GM19099 (cell line): Measurements from ENCODE around the gene RP2.

Experiments used
- POLR2A ChIP-seq: IDR thresholded peaks from 3 replicates; pipeline ENCODE4 v1.6.1; 2011; ENCODE audit warnings: low read depth; ENCODE audit not compliant: insufficient read length; ENCODE audit errors: extremely low read depth

Gene RP2

GRCh38 chrX:46836701-46837557 is at the start of gene RP2:
Gene RP2, plus strand, starts transcription at chrX:46837043. Its CDS starts 58 bp downstream, at chrX:46837101.
- peak; percentile 50 for TF ChIP-seq POLR2A

DNA sequence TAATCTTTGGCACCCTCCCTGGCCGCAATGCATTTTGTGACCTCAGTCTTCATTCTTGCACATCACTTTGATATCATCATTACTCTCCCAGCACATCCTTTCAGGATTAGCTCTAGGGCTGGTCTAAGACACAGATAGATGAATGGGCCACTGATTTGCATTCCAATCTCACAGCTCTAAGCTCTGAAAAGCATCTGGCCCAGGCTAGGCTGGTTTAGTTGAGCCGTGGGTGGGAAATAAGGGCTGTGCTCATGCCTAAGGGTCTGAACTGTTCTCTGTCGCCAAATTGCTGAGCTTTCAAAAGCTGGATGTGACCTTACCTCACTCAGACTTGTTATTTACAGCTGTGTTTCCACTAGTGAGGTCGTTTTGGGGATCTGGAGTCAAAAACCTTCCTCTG is 47.9 kb upstream of the RP2 start:
- TF ChIP-seq POLR2A: no peak

DNA sequence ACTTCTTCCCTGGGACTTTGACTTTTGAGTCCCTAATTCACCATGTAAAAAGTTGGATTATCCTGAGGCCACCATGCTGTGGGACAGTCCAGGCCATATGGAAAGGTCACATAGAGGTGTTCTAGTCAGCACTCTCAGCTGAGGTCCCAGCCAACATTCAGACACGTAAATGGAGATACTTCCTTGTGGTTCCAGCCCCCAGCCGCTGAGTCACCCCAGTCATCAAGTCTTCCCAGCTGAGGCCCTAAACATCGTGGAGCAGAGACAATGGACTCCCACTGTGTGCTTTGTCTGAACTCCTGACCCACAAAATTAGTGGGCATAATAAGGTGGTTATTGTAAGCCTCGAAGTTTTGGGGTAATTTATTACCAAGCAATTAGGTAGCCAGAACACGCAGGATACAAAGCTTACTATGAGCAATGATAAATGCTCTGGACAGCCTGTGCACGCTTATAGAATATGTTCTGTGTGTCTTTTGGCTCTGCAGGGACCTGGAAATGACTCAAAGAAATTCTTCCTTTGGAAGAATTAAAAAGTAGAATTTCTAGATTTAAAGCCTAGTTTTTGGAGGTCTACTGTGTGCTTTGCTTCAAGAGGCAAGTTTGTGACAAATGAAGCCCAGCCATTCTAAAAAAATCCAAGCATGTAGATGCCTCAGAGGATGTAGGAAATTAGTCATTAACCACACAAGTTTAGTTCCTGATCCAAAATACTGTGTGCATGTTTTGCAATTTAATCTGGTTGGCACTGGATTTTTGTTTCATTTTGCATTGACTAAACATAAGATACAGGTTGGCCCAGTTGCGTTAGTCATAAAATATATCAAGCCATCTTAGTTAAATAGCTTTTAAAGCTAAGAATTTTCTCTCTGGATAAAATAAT is 44.7 kb upstream of the RP2 start:
- no peak for TF ChIP-seq POLR2A

DNA sequence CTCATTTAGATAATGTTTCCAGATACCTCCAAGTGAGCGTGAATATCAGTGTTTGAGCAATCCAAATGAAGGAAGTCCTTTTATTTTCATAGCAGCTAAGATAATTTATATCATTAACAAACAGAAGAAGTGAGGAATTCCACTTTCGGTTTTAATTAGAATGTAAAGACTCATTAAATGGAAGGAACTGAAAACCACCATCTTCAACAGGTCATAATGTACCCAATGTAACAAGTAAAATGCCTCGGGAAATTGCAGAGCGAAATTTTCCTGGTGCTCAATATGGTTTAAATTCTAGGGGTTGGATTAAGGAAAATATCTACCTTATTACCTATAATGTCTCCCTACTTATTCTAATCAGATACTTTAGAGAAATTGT is 44.0 kb upstream of the RP2 start:
- no peak for TF ChIP-seq POLR2A

DNA sequence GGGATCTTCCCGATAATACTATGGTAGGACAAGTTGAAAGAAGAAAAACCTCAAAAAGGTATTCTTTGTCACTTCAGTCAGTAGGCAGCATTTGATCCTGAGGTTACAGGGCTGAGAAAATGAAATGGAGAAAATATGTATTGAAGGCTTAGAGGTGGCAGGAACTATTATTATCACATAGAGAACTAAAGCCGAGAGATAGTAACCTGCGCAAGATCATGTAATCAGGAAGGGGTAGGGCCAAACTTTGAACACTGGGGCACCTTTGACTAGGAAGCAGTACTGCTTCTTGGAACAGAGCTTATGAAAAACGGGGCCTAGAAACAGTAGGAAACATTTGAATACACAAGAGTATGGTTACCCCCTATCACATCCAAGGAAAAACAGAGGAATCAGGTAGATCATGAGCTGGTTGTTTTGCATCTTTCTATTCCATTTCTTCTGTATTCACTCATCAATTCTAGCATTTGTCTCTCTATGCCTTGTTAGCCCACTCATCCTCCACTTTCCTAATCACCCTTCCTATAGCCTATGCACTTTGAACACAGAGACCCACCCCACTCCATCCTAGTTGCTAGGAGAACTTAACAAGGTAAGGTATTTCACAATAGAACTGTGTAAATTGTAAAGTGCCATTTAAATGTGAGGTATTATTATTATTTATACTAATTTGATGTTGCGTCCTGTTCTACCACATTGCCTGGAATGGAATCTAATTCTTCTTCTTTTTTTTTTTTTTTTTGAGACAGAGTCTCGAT is 43.3 kb upstream of the RP2 start:
- no peak for TF ChIP-seq POLR2A

DNA sequence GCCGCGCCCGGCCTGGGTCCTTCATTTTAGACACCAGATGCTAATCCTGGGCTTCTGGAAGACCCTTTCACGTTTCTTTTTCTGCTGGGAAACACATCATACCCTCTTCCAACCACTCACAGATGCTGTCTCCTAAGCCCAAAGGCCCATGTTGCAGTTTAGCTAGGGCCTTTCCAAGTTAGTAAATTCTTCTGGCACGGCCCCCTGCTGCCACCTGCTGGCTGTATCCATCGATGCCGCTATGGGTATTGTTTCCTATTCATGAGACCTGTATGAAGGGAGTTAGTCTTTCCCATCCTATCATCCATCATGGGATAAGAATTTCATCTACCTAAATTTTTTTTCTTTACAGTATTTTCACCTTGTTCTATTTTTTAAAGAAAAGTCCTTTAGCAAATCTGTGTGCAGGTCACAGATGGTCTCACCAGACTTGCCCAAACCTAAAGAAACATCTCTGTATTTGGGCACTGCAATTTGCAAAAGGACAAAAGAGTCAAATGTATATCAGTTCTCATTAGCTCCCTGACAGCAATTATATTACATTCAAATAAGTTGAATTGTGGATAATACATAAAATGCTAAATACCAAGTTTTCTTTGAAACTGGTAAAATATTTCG is 40.2 kb upstream of the RP2 start:
- no peak for TF ChIP-seq POLR2A

DNA sequence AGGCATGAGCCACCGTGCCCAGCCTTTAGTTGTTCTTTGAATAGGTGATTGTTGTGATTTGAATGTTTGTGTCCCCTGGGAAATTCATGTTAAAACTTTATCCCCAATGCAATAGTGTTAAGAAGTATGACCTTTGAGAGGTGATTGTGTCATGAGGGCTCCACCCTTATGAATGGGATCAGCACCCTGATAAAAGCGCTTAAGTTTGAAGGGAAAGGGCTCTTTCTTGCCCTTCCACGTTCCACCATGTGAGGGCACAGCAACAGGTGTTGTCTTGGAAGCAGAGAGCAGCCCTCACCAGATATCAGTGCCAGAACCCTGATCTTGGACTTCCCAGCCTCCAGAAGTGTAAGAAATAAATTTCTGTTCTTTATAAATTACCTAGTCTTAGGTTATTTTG is 33.7 kb upstream of the RP2 start:
- TF ChIP-seq POLR2A: no peak

GRCh38 chrX:46805270-46805669 is 31.6 kb upstream of the RP2 start:
- no peak for TF ChIP-seq POLR2A

DNA sequence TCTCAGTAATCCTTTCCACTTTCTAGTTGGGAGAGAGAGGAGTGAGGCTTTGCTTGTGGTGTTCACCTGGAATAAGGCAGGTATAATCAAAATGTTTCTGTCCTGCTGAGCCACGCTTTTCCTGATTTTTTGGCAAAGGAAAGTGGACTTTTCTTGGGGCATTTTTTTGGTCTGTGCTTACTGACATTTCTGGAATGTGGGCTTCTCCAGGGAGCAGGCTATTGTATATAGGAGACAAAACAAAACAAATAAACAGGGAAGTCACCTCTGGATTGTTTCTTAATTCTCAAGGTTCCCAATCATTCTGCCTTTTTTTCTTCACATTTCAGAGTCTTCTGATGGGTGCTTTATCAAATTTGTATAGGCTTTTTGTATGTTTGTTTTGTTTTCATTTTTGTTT is 25.7 kb upstream of the RP2 start:
- TF ChIP-seq POLR2A: no peak

DNA sequence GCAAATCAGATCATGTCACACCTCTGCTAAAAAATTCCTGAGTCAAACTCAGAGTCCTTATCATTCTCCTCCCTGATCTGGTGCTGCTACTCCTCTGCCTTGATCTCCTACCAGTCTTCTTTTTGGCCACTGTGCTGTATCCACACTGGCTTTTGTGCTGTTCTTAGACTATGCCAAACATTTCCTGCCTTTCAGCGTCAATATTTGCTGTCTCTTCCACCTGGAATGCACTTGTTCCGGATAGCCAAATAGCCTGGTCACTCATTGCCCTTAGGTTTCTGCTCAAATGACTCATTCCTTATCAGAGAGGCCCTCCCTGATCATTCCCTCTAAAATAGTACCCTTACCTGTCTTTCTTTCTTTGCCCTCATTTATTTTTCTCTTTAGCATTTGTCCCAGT is 24.4 kb upstream of the RP2 start:
- TF ChIP-seq POLR2A: no peak

GRCh38 chrX:46814966-46815365 is 21.9 kb upstream of the RP2 start:
- no peak for TF ChIP-seq POLR2A

- no peak for TF ChIP-seq POLR2A
Observed at GRCh38 chrX:46819136-46819535, 17.7 kb upstream of the RP2 start.

DNA sequence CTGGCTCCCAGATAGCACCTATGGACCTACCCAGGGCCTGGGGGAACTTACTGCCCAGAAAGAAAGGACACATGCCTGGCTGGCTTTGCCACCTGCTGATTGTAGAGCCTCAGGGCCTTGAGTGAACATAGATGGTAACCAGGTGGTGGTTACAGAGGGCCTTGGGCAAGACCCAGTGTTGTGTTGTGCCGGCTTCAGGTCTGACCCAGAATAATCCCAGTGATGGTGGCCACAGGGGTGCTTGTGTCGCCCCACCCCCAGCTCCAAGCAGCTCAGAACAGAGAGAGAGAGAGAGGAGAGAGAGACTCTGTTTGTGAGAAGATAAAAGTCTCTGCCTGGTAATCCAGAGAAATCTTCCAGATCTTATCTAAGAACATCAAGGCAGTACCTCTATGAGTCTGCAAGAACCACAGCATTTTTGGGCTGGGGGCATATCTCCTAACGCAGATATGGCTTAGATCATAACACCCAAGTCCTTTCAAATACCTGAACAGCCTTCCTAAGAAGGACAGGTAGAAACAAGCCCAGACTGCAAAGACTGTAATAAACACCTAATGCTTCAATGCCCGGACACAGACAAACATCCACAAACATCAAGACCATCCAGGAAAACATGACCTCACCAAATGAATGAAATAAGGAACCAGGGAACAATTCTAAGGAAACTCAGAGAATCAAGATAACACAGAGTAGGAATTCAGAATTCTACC is 16.3 kb upstream of the RP2 start:
- no peak for TF ChIP-seq POLR2A

DNA sequence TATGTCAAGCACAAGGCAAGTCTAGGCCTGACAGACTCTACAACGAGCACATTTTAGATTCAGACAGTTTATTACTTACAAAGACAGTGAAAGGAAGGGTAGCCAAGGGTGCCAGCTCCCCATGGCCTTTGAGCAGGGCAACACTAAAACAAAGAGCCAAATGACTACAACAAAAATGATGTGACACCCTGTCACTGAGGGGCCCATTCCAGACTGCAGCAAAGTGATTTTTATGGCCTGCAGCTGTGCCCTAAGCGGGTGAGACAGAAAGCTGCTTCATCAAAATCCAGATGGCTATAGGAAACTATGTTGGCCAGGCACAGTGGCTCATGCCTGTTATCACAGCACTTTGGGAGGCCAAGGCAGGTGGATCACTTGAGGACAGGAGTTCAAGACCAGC is 13.4 kb upstream of the RP2 start:
- TF ChIP-seq POLR2A: no peak

DNA sequence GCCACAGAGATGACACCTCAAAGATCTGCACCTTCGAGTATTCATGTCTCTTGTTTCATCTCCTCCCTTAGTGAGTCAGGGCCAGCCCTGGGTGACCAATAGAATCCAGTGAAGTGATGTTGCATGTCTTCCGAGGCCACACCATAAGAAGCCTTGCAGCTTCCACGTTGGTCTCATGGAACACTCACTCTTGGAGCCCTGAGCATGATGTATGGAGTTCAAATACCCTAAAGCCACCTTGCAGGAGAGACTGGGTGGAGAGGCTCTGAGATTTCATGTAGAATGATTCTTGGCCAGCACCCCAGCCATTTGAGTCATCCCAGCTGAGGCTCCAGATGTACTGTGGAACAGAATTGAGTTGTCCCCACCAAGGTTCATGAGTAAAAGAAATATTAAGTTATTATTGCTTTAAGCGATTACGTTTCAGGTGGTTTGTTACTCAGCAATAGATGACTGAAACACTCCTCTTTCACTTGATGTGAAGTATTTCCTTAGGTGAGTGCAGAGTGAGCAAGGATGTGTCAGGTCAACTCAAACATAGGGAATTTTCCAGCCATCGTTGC is 5.0 kb upstream of the RP2 start:
- TF ChIP-seq POLR2A: no peak
